ENCODE data around the gene GLT8D2. TPM values are rescaled to one million over a fixed set of nuclear protein-coding genes. Genes with fewer than 3 reads are reported as not detected.

GLT8D2 gene
- total RNA-seq, 1 experiment from 2014 or later: 1.6 TPM

GRCh38 chr12:104090685-104091084 is 40.7 kb upstream of the GLT8D2 start:
- ATAC-seq (no peak), DNase-seq (peak; percentile 15)
- Histone ChIP-seq H3K9ac (ENCODE audit: low read length) (no peak overlapping the region), H3F3A (ENCODE audit: low read length, unreplicated experiment) (no peaks in the 10 kb centered on the region), H4K20me1 (ENCODE audit: low read length) (no peaks in the 10 kb centered on the region), H3K4me3 (ENCODE audit: low read length) (no peak overlapping the region), H2AFZ (ENCODE audit: low read length) (no peak overlapping the region), H3K27me3 (ENCODE audit: low read length) (no peaks in the 10 kb centered on the region), H3K79me2 (ENCODE audit: low read length) (no peaks in the 10 kb centered on the region), H3K4me2 (ENCODE audit: low read length) (no peak overlapping the region), H3K27ac (ENCODE audit: low read length) (no peak overlapping the region), H3K9me3 (ENCODE audit: low read length) (no peaks in the 10 kb centered on the region), H3K9me2 (replicated peaks; ENCODE audit: low read length) (no peaks in the 10 kb centered on the region), H3K4me1 (ENCODE audit: insufficient read depth, low read length) (no peaks in the 10 kb centered on the region), H3K36me3 (ENCODE audit: low read depth, low read length) (peaks cover 19% of the 10 kb centered on the region)
- ChIA-PET POLR2A (ENCODE audit: unreplicated experiment) (no interaction called here), CTCF (no interaction called here)
- TF ChIP-seq EZH2phosphoT487 (IDR thresholded peaks at IDR 0.05; ENCODE audit: borderline replicate concordance, low read length) (no peak), EZH2 (IDR thresholded peaks at IDR 0.05; ENCODE audit: low read length, unreplicated experiment) (no peak), CTCF (conservative IDR thresholded peaks at IDR 0.05; ENCODE audit: low read depth, low read length) (no peak)
- BruUV-seq (replicated peaks): no TSS peak
- intact Hi-C loops (cut with micrococcal nuclease): no loop called here

GRCh38 chr12:104083769-104084475 is 33.9 kb upstream of the GLT8D2 start:
- Histone ChIP-seq H3K9me2 (replicated peaks; ENCODE audit: low read length) (no peaks in the 10 kb centered on the region), H3K36me3 (ENCODE audit: low read depth, low read length) (peaks cover 18% of the 10 kb centered on the region; the same call in 1 of the 2 replicates), H3K27me3 (ENCODE audit: low read length) (no peaks in the 10 kb centered on the region), H4K20me1 (ENCODE audit: low read length) (no peaks in the 10 kb centered on the region), H3F3A (ENCODE audit: low read length, unreplicated experiment) (no peaks in the 10 kb centered on the region), H3K27ac (ENCODE audit: low read length) (no peak overlapping the region), H2AFZ (ENCODE audit: low read length) (no peak overlapping the region), H3K4me3 (ENCODE audit: low read length) (no peak overlapping the region), H3K4me2 (ENCODE audit: low read length) (no peak overlapping the region), H3K9me3 (ENCODE audit: low read length) (no peaks in the 10 kb centered on the region), H3K9ac (ENCODE audit: low read length) (no peak overlapping the region), H3K4me1 (ENCODE audit: insufficient read depth, low read length) (no peaks in the 10 kb centered on the region), H3K79me2 (ENCODE audit: low read length) (no peaks in the 10 kb centered on the region)
- intact Hi-C loops (cut with micrococcal nuclease): no loop called here
- no peak for ATAC-seq
- ChIA-PET POLR2A (ENCODE audit: unreplicated experiment) (no interaction called here), CTCF (no interaction called here)
- no peak for DNase-seq
- TF ChIP-seq EZH2 (IDR thresholded peaks at IDR 0.05; ENCODE audit: low read length, unreplicated experiment): no peak
- no peak for TF ChIP-seq EZH2phosphoT487 (IDR thresholded peaks at IDR 0.05; ENCODE audit: borderline replicate concordance, low read length)
- TF ChIP-seq CTCF (conservative IDR thresholded peaks at IDR 0.05; ENCODE audit: low read depth, low read length): no peak
- BruUV-seq (replicated peaks): no TSS peak

- H3K9ac ChIP-seq (ENCODE audit: low read length): no peak overlapping the region
- H3K9me2 ChIP-seq (replicated peaks; ENCODE audit: low read length): no peaks in the 10 kb centered on the region
- POLR2A ChIA-PET (ENCODE audit: unreplicated experiment): no interaction called here
- H3K27ac ChIP-seq (ENCODE audit: low read length): no peak overlapping the region
- peaks cover 14% of the 10 kb centered on the region; the same call in 1 of the 2 replicates for H3K36me3 ChIP-seq (ENCODE audit: low read depth, low read length)
- no peak for TF ChIP-seq EZH2 (IDR thresholded peaks at IDR 0.05; ENCODE audit: low read length, unreplicated experiment)
- no peak for TF ChIP-seq EZH2phosphoT487 (IDR thresholded peaks at IDR 0.05; ENCODE audit: borderline replicate concordance, low read length)
- no peak for TF ChIP-seq CTCF (conservative IDR thresholded peaks at IDR 0.05; ENCODE audit: low read depth, low read length)
- CTCF ChIA-PET: no interaction called here
- H3K9me3 ChIP-seq (ENCODE audit: low read length): no peaks in the 10 kb centered on the region
- no peaks in the 10 kb centered on the region for H3K27me3 ChIP-seq (ENCODE audit: low read length)
- ATAC-seq: no peak
- no peak overlapping the region for H2AFZ ChIP-seq (ENCODE audit: low read length)
- H3F3A ChIP-seq (ENCODE audit: low read length, unreplicated experiment): no peaks in the 10 kb centered on the region
- intact Hi-C loops (cut with micrococcal nuclease): no loop called here
- H3K79me2 ChIP-seq (ENCODE audit: low read length): no peaks in the 10 kb centered on the region
- no peaks in the 10 kb centered on the region for H4K20me1 ChIP-seq (ENCODE audit: low read length)
- H3K4me1 ChIP-seq (ENCODE audit: insufficient read depth, low read length): no peaks in the 10 kb centered on the region
- no peak overlapping the region for H3K4me3 ChIP-seq (ENCODE audit: low read length)
- BruUV-seq (replicated peaks): no TSS peak
- H3K4me2 ChIP-seq (ENCODE audit: low read length): no peak overlapping the region
- DNase-seq: no peak
Observed at GRCh38 chr12:104080764-104081163, 30.8 kb upstream of the GLT8D2 start.

Measured in PC-3 (cell line).